AG10803 (cell line): ENCODE results near the gene CDK11A.
"Not testable (repeated sequence)": the region's sequence is repeated elsewhere in the genome, so short reads cannot be mapped to it uniquely, and the experiment has no call there.

Experiments used
- DNase-seq: peaks from one replicate; pipeline ENCODE4 v3.0.0; 2010; ENCODE audit warnings: low read depth
- H3K4me3 ChIP-seq: 2 replicates; pipeline ENCODE4 v1.5.1; 2011; ENCODE audit warnings: mild to moderate bottlenecking, low read length, control low read depth
- CTCF ChIP-seq: conservative IDR thresholded peaks from 2 replicates; pipeline ENCODE4 v1.5.1; 2011; ENCODE audit warnings: mild to moderate bottlenecking, low read length, control low read depth, inconsistent platforms

The CDK11A gene

GRCh38 chr1:1684031-1684681 is 40.0 kb downstream of the CDK11A start:
- no peak for TF ChIP-seq CTCF
- no peak overlapping the region for H3K4me3 ChIP-seq
- DNase-seq = no peak

GRCh38 chr1:1683104-1683905 is 40.9 kb downstream of the CDK11A start:
- no peak for DNase-seq
- no peak overlapping the region for H3K4me3 ChIP-seq
- TF ChIP-seq CTCF = no peak

- DNase-seq = no peak
- no peak for TF ChIP-seq CTCF
- no peak overlapping the region for H3K4me3 ChIP-seq
Measured at GRCh38 chr1:1680912-1681273, 43.3 kb downstream of the CDK11A start.

GRCh38 chr1:1680031-1680911 is 43.9 kb downstream of the CDK11A start:
- H3K4me3 ChIP-seq = no peak overlapping the region
- no peak for TF ChIP-seq CTCF
- DNase-seq = no peak

- DNase-seq = no peak
- no peak overlapping the region for H3K4me3 ChIP-seq
- peak; percentile 21 for TF ChIP-seq CTCF
Measured at GRCh38 chr1:1678581-1679380, 45.4 kb downstream of the CDK11A start.

GRCh38 chr1:1677718-1678580 is 46.2 kb downstream of the CDK11A start:
- TF ChIP-seq CTCF = no peak
- no peak overlapping the region for H3K4me3 ChIP-seq
- DNase-seq = no peak

- H3K4me3 ChIP-seq, DNase-seq: not testable (repeated sequence)
Measured at GRCh38 chr1:1676087-1676486, 48.1 kb downstream of the CDK11A start.

GRCh38 chr1:1675218-1675617 is 48.9 kb downstream of the CDK11A start:
- not testable (repeated sequence) for DNase-seq, H3K4me3 ChIP-seq

- DNase-seq, H3K4me3 ChIP-seq: not testable (repeated sequence)
Measured at GRCh38 chr1:1674806-1675205, 49.4 kb downstream of the CDK11A start.
